Measurements from ENCODE around the gene TTLL12. TPM values are rescaled to one million over a fixed set of nuclear protein-coding genes. Genes with fewer than 3 reads are reported as not detected.
A peak's percentile ranks its signal among the peaks of the same experiment; 100 is the strongest.

The TTLL12 gene
- total and polyA plus RNA-seq, 2 experiments from 2014 or later = 29.5 to 42.8 TPM

DNA sequence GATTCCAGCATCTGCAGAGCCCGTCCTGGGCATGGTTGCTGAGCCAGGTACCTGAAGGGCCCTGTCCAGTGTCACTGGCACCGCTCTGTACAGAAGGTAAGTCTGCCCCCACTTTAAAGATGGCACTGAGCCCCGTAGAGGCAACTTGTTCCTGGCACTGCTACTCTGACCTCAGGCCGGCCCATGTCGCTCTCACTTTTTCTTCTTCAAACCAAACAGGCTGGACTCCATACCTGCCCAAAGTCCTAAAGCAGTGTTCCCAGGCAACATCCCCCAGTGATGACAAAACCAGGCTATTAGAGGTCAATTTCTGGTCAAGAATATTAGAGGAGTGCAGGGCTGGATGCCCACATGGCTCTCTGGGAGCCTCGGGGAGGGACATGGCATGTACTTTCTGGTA, 46.6 kb upstream of the TTLL12 start:
- Histone ChIP-seq H3K4me1 (ENCODE audit: insufficient read depth) (no peaks in the 10 kb centered on the region), H3K27ac (no peak overlapping the region), H3K9ac (no peak overlapping the region), H3K27me3 (replicated peaks; ENCODE audit: insufficient read depth) (peaks cover 9% of the 10 kb centered on the region), H3K9me2 (ENCODE audit: insufficient read depth) (no peaks in the 10 kb centered on the region), H3K9me3 (ENCODE audit: low read depth) (no peaks in the 10 kb centered on the region), H3K4me2 (ENCODE audit: unreplicated experiment) (no peak overlapping the region), H3K4me3 (no peak overlapping the region), H2AFZ (no peak overlapping the region), H3K79me2 (ENCODE audit: insufficient read depth) (no peaks in the 10 kb centered on the region), H3F3A (ENCODE audit: insufficient read depth) (no peaks in the 10 kb centered on the region), H4K20me1 (ENCODE audit: insufficient read depth) (no peaks in the 10 kb centered on the region), H3K36me3 (ENCODE audit: low read depth) (no peaks in the 10 kb centered on the region)
- 53 to 59% methylated on average over 6 of the region's 6 CpGs for WGBS, 2 experiments (ENCODE audit: low coverage in 1 of 2, low lambda C conversion rate in 2 of 2, missing lambda C conversion rate in 2 of 2)
- no peak for DNase-seq
- TF ChIP-seq EZH2phosphoT487 (IDR thresholded peaks at IDR 0.05; ENCODE audit: insufficient read depth, low read depth) (no peak), EZH2 (IDR thresholded peaks at IDR 0.05; ENCODE audit: insufficient read depth, poor library complexity, severe bottlenecking) (no peak)
- in situ Hi-C loops (cut with MboI) = no loop called here

DNA sequence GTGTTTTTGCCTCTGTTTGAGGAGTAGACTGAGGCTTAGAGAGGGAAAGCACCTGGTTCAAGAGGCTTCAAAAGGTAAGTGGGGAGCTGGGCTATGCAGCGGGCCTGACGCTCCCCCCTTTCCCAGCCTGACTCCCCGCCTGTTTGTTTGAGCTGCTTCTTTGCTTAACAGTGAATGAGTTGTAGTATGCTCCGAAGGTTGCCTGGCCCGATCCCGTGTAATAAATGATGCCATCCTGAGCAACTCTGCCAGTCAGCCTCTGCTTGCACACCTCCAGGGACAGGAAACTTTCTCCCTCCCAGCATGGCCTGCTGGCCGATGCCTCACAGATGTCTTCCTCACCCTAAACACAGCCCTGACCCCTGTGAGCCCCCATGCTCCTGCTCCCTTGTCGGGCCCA, 45.5 kb upstream of the TTLL12 start:
- no peak overlapping the region for H3K4me2 ChIP-seq (ENCODE audit: unreplicated experiment)
- H4K20me1 ChIP-seq (ENCODE audit: insufficient read depth) = no peaks in the 10 kb centered on the region
- H3K4me1 ChIP-seq (ENCODE audit: insufficient read depth) = no peaks in the 10 kb centered on the region
- H3K9ac ChIP-seq = no peak overlapping the region
- no peaks in the 10 kb centered on the region for H3K9me2 ChIP-seq (ENCODE audit: insufficient read depth)
- H3K36me3 ChIP-seq (ENCODE audit: low read depth) = no peaks in the 10 kb centered on the region
- 61 to 70% methylated on average over 8 of the region's 8 CpGs for WGBS, 2 experiments (ENCODE audit: low coverage in 1 of 2, low lambda C conversion rate in 2 of 2, missing lambda C conversion rate in 2 of 2)
- no peaks in the 10 kb centered on the region for H3K79me2 ChIP-seq (ENCODE audit: insufficient read depth)
- no peak overlapping the region for H3K4me3 ChIP-seq
- H3K27ac ChIP-seq = no peak overlapping the region
- no peak for TF ChIP-seq EZH2phosphoT487 (IDR thresholded peaks at IDR 0.05; ENCODE audit: insufficient read depth, low read depth)
- no peak for TF ChIP-seq EZH2 (IDR thresholded peaks at IDR 0.05; ENCODE audit: insufficient read depth, poor library complexity, severe bottlenecking)
- H3K9me3 ChIP-seq (ENCODE audit: low read depth) = no peaks in the 10 kb centered on the region
- H3K27me3 ChIP-seq (replicated peaks; ENCODE audit: insufficient read depth) = peaks cover 14% of the 10 kb centered on the region
- H2AFZ ChIP-seq = no peak overlapping the region
- H3F3A ChIP-seq (ENCODE audit: insufficient read depth) = no peaks in the 10 kb centered on the region
- DNase-seq = no peak
- in situ Hi-C loops (cut with MboI) = no loop called here

DNA sequence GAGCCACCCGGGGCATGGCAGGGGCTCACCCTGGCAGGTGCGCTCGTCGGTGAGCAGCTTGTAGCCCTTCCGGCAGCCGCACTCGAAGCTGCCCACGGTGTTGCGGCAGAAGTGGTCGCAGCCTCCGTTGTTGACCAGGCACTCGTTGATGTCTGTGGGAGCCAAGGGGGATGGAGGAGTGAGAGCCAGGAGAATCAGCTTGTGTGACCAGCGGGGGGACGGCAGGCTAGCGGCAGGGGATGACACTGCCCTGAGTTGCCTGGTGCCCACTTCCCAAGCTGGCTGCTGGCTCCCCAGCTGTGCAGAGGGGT, 44.7 kb upstream of the TTLL12 start:
- Histone ChIP-seq H3K36me3 (ENCODE audit: low read depth) (no peaks in the 10 kb centered on the region), H3K4me3 (no peak overlapping the region), H3K9me3 (ENCODE audit: low read depth) (no peaks in the 10 kb centered on the region), H3K27ac (no peak overlapping the region), H3F3A (ENCODE audit: insufficient read depth) (no peaks in the 10 kb centered on the region), H4K20me1 (ENCODE audit: insufficient read depth) (no peaks in the 10 kb centered on the region), H2AFZ (no peak overlapping the region), H3K27me3 (replicated peaks; ENCODE audit: insufficient read depth) (peaks cover 17% of the 10 kb centered on the region), H3K4me2 (ENCODE audit: unreplicated experiment) (no peak overlapping the region), H3K4me1 (ENCODE audit: insufficient read depth) (no peaks in the 10 kb centered on the region), H3K9ac (no peak overlapping the region), H3K79me2 (ENCODE audit: insufficient read depth) (no peaks in the 10 kb centered on the region), H3K9me2 (ENCODE audit: insufficient read depth) (no peaks in the 10 kb centered on the region)
- in situ Hi-C loops (cut with MboI) = no loop called here
- TF ChIP-seq EZH2 (IDR thresholded peaks at IDR 0.05; ENCODE audit: insufficient read depth, poor library complexity, severe bottlenecking) = no peak
- TF ChIP-seq EZH2phosphoT487 (IDR thresholded peaks at IDR 0.05; ENCODE audit: insufficient read depth, low read depth) = no peak
- no peak for DNase-seq
- WGBS, 2 experiments (ENCODE audit: low coverage in 1 of 2, low lambda C conversion rate in 2 of 2, missing lambda C conversion rate in 2 of 2) = 75% methylated on average over 13 to 15 of the region's 15 CpGs

DNA sequence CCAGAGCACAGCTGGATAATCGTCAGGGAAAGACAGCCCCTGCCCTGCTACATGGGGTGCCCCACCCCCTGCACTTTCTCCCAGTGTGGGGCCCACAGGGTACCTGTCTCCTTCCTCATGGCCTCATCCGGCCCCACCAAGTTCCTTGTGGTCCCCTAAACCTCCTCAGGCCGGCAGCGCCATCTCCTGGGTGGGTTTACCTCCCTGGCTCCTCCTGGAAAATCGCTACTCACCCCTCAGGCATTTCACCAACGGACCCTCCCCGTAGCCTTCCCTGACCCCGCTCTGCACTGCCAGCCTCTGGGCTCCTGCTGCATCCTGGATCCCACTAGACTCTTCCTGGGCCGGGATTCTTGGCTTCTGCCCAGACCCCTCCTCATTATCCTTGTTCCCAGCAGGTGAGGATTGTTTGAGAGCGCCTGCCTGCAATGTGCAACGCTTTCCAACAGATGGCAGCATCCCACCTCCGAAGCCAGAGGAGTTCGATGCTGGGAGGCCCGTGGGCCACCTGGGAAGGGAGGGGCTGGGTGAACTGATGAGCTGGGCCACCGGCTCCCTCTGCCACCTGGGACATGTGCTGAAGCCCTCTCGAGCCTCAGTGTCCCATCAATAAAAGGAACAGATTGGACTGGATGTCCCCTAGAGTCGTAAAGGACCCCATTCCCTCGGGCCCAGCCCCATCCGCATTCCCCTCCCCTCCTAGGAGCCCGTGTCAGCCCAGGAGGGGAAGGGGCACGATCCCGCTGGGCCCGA, 44.2 kb upstream of the TTLL12 start:
- peak; percentile 61 for DNase-seq
- WGBS, 2 experiments (ENCODE audit: low coverage in 1 of 2, low lambda C conversion rate in 2 of 2, missing lambda C conversion rate in 2 of 2) = 10 to 15% methylated on average over 23 of the region's 23 CpGs
- Histone ChIP-seq H2AFZ (no peak overlapping the region), H3K27ac (no peak overlapping the region), H3K4me3 (no peak overlapping the region), H3K4me1 (ENCODE audit: insufficient read depth) (no peaks in the 10 kb centered on the region), H3K9me3 (ENCODE audit: low read depth) (no peaks in the 10 kb centered on the region), H4K20me1 (ENCODE audit: insufficient read depth) (no peaks in the 10 kb centered on the region), H3K27me3 (replicated peaks; ENCODE audit: insufficient read depth) (peaks cover 14% of the 10 kb centered on the region), H3K9ac (no peak overlapping the region), H3F3A (ENCODE audit: insufficient read depth) (no peaks in the 10 kb centered on the region), H3K36me3 (ENCODE audit: low read depth) (no peaks in the 10 kb centered on the region), H3K9me2 (ENCODE audit: insufficient read depth) (no peaks in the 10 kb centered on the region), H3K4me2 (ENCODE audit: unreplicated experiment) (no peak overlapping the region), H3K79me2 (ENCODE audit: insufficient read depth) (no peaks in the 10 kb centered on the region)
- no peak for TF ChIP-seq EZH2 (IDR thresholded peaks at IDR 0.05; ENCODE audit: insufficient read depth, poor library complexity, severe bottlenecking)
- no peak for TF ChIP-seq EZH2phosphoT487 (IDR thresholded peaks at IDR 0.05; ENCODE audit: insufficient read depth, low read depth)
- in situ Hi-C loops (cut with MboI) = no loop called here
